Fibroblast of skin of abdomen (primary cell): ENCODE results near the gene TEAD3.
"Not testable (repeated sequence)": the region's sequence is repeated elsewhere in the genome, so short reads cannot be mapped to it uniquely, and the experiment has no call there.

Experiments used
- DNase-seq: peaks from one replicate; pipeline ENCODE4 v3.0.0-alpha.2; 2013

Gene TEAD3

GRCh38 chr6:35445691-35446090 is 51.2 kb downstream of the TEAD3 start:
- DNase-seq: no peak

GRCh38 chr6:35443341-35444030 is 53.4 kb downstream of the TEAD3 start:
- DNase-seq: no peak

- DNase-seq: no peak
These were observed 54.2 kb downstream of the TEAD3 start for GRCh38 chr6:35442693-35443092.

GRCh38 chr6:35441642-35442041 is 55.2 kb downstream of the TEAD3 start:
- DNase-seq: no peak

GRCh38 chr6:35441205-35441604 is 55.7 kb downstream of the TEAD3 start:
- no peak for DNase-seq

- DNase-seq: no peak
These were observed 57.6 kb downstream of the TEAD3 start for GRCh38 chr6:35439308-35439707.

- not testable (repeated sequence) for DNase-seq
These were observed 58.4 kb downstream of the TEAD3 start for GRCh38 chr6:35438378-35439065.

GRCh38 chr6:35436071-35436857 is 60.6 kb downstream of the TEAD3 start:
- DNase-seq: no peak

- no peak for DNase-seq
These were observed 61.6 kb downstream of the TEAD3 start for GRCh38 chr6:35435074-35435837.

- DNase-seq: not testable (repeated sequence)
These were observed 64.2 kb downstream of the TEAD3 start for GRCh38 chr6:35432702-35433101.

GRCh38 chr6:35432291-35432690 is 64.6 kb downstream of the TEAD3 start:
- no peak for DNase-seq

GRCh38 chr6:35429463-35429862 is 67.4 kb downstream of the TEAD3 start:
- no peak for DNase-seq

- DNase-seq: no peak
These were observed 68.3 kb downstream of the TEAD3 start for GRCh38 chr6:35428421-35429149.

GRCh38 chr6:35427851-35428321 is 69.0 kb downstream of the TEAD3 start:
- DNase-seq: peak; percentile 87

- DNase-seq: no peak
These were observed 69.4 kb downstream of the TEAD3 start for GRCh38 chr6:35427435-35427834.

GRCh38 chr6:35426074-35426473 is 70.8 kb downstream of the TEAD3 start:
- no peak for DNase-seq

- peak; percentile 95 for DNase-seq
These were observed 71.6 kb downstream of the TEAD3 start for GRCh38 chr6:35425284-35425683.
